Stimulated activated CD8-positive, alpha-beta memory T cell treated with anti-CD3 and anti-CD28 coated beads, Interleukin-7, amount 100 ng/mL, for 4 hours (primary cell): ENCODE measurements around the gene COA5.

ENCODE experiments used
- DNase-seq, 2 donors: peaks; one replicate each; pipeline ENCODE4 v3.0.0-alpha.2; 2020; ENCODE audit warnings: low read depth in 2 of 2

Gene COA5

GRCh38 chr2:98572211-98572610, 36.1 kb downstream of the COA5 start:
- no peak for DNase-seq

GRCh38 chr2:98571796-98572195, 36.5 kb downstream of the COA5 start:
- DNase-seq, result no peak

GRCh38 chr2:98571121-98571701, 37.1 kb downstream of the COA5 start:
- no peak for DNase-seq

DNA sequence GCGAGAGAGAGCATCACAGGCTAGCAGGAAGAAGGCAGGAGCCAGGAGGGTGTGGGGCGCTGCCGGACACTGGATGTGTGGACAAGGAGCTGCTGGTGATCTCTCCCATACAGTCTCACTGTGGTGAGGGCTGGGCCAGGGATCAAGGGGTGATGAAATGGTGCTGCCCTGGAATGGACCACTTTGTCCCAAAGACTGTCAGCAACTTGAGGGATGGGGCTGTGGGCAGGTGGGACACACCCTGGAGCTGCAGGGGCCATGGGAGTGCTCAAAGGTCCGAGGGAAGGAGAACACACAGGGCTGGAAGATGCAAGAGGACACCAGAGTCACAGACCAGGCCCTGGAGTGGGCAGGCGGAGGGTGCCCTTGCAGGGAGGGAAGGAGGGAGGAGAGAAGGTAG, 38.0 kb downstream of the COA5 start:
- no peak for DNase-seq

- no peak for DNase-seq
These were observed 38.4 kb downstream of the COA5 start for GRCh38 chr2:98569915-98570314.

DNA sequence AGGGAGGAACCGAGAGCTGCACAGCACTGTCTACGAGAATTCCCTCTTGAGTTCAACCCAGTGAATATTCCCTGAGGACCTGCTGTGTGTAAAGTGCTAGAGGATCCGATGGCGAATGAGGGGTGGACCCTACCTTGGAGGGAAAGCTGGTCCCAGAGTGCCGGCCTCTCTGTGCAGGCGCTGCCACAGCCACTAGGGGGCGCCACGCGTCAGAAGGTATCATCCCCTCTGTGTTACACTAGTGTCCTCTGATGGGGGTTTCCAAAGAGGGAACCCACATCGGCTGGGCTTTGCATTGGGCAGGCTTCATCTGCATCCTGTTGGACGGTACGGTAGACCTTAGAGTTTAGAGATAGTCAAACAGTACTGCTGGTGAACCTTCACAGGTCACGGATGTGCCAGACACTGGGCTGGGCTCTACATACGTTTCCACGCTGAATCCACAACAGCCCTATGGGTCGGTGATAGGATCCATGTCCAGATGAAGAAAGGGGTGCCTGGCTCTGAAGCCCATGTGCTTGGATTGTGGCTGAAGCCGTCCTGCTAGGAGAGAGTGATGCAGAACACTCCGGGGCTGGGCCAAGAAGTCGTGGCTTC, 39.0 kb downstream of the COA5 start:
- DNase-seq, result peak; percentile 48 to 53

DNA sequence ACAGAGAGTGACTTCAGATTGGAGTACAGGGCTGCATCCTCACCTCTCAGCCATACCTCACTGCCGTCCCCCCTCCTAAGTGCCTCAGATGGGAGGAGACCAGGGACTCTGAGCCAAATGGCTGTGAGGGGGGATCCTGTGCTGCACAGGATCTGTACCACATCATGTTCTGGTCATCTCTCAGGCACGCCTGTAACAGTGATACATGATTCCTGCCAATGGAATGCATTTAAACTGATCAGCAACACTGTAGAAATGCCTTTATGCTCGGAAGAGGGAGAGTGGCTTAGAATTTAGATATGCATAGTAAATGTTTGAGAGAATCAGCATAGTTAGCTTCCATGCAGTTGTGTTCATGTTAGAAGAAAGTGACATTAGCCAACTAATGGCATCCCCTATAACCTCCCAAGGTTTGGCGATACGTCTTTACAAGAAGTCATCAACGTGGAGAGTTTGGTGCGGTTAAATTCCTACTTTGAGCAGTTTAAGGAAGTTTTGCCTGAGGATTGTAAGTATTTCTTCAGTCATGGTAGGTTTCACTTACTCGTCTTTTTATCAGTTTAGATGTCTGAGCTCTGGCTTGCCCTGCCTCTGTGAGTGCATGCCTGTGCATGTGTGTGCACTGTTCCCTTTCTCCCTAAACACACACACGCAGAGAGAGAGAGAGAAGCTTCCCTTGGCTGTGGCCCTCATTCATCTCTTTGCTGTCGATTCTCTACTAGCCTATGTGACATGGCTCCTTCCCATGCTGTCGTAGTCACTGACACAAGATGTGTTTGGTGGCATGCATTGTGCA, 40.0 kb downstream of the COA5 start:
- DNase-seq, result no peak

- no peak for DNase-seq
These were observed 42.4 kb downstream of the COA5 start for GRCh38 chr2:98565941-98566340.

DNA sequence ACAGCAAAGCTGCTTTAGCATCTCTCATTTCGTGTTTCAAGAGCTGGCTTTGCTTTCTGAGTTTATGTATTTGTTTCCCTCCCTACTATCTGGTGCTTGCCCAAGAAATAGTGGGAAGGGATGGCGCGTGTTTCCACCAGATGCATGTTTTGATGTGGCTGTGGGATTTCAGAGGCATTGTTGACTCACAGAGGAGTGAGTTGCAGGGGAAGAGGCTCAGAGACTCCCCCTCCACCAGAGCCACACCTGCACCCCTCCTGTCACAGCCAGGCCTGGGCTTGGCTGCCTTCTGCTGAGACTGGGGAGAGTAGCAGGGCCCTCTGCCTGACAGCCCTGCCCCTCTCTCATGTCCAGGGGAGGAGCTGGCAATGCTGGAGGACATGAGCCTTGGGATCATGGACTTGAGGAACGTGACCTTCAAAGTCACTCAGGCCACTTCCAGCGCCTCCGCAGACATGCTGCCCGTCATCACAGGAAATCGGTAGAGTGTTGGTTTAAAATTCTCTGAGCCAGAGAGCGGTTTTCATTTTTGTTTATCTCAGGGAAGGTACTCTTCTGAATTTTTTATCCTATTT, 42.9 kb downstream of the COA5 start:
- no peak for DNase-seq

- DNase-seq, result no peak
These were observed 43.7 kb downstream of the COA5 start for GRCh38 chr2:98564541-98565132.

- DNase-seq, result no peak
These were observed 44.9 kb downstream of the COA5 start for GRCh38 chr2:98563394-98563793.

GRCh38 chr2:98561902-98562695, 46.2 kb downstream of the COA5 start:
- DNase-seq, result no peak

DNA sequence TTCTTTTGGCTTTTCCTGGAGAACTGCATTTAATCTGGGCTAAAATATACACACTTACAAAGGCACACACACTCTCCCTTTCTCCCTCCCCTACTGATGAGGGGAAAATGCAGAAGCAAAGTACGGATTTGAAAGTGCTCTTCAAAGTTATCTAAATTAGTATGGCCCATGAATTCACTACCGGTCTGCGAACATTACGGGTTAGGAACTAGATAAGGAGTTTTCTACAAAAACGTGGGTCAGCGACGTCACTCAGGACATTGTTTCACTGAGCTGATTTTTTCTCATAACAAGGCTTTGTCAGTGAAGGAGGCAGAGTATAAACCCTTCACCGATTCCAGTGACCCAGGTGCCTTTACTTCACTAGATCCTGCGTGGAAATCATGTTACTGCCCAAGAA, 47.3 kb downstream of the COA5 start:
- DNase-seq, result no peak

GRCh38 chr2:98560256-98560771, 48.0 kb downstream of the COA5 start:
- DNase-seq, result no peak

- no peak for DNase-seq
These were observed 48.7 kb downstream of the COA5 start for GRCh38 chr2:98559581-98559980.

- DNase-seq, result no peak
These were observed 49.3 kb downstream of the COA5 start for GRCh38 chr2:98558852-98559530.

- DNase-seq, result no peak
These were observed 51.8 kb downstream of the COA5 start for GRCh38 chr2:98556344-98557033.

- DNase-seq, result no peak
These were observed 52.6 kb downstream of the COA5 start for GRCh38 chr2:98555696-98556095.

- DNase-seq, result no peak
These were observed 54.0 kb downstream of the COA5 start for GRCh38 chr2:98554116-98554861.
